ENCODE results near the gene SLC22A5.

SLC22A5 gene

DNA sequence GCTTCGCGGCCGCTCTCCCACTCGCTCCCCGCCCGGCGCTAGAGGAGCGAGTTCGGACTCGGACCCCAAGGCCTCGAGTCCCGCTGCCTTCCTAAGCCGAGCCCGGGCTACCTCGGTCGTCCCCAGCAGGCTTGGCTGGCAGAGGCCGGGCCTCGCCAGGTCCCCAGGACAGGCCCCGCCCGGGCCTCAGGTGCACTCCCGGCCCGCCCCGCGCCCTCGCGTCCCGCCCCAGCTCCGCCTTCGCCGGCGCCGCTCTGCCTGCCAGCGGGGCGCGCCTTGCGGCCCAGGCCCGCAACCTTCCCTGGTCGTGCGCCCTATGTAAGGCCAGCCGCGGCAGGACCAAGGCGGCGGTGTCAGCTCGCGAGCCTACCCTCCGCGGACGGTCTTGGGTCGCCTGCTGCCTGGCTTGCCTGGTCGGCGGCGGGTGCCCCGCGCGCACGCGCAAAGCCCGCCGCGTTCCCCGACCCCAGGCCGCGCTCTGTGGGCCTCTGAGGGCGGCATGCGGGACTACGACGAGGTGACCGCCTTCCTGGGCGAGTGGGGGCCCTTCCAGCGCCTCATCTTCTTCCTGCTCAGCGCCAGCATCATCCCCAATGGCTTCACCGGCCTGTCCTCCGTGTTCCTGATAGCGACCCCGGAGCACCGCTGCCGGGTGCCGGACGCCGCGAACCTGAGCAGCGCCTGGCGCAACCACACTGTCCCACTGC is at the start of gene SLC22A5:
SLC22A5 (plus strand) TSS at position 237 of the 707 bp plus-strand sequence; CDS start at position 500, 263 bp downstream.
- no peak for TF ChIP-seq JUND (IDR thresholded peaks at IDR 0.05; ENCODE audit: low read depth)
- in situ Hi-C loops (cut with HindIII; ENCODE audit: low pct_unique_long_range_greater_than_20kb, low sequenced_read_pairs), result no loop called here
- peak; percentile 68 to 85 for DNase-seq (ENCODE audit: low read depth in 1 of 2, low spot score in 1 of 2)

DNA sequence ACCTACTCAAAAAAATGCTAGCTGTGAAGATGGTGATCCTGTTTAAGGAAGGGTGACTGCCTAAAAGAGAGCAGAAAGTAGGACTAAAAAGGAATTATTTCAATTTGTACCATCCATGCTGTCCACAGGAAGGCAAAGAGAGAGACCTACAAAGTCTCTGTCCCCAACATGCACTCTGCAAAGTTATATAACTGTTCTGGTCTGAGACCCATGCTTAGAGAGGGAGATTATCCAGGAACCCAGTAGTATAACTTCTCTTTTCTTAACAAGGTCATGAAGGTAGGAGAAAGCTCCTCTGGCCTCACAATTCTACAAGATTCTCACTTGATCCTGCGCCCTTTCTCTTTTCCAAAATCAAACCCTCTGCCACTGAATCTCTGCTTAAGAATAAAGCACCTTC is 49.5 kb upstream of the SLC22A5 start:
- no peak for DNase-seq (ENCODE audit: low read depth in 1 of 2, low spot score in 1 of 2)
- TF ChIP-seq JUND (IDR thresholded peaks at IDR 0.05; ENCODE audit: low read depth), result no peak
- in situ Hi-C loops (cut with HindIII; ENCODE audit: low pct_unique_long_range_greater_than_20kb, low sequenced_read_pairs), result no loop called here

DNA sequence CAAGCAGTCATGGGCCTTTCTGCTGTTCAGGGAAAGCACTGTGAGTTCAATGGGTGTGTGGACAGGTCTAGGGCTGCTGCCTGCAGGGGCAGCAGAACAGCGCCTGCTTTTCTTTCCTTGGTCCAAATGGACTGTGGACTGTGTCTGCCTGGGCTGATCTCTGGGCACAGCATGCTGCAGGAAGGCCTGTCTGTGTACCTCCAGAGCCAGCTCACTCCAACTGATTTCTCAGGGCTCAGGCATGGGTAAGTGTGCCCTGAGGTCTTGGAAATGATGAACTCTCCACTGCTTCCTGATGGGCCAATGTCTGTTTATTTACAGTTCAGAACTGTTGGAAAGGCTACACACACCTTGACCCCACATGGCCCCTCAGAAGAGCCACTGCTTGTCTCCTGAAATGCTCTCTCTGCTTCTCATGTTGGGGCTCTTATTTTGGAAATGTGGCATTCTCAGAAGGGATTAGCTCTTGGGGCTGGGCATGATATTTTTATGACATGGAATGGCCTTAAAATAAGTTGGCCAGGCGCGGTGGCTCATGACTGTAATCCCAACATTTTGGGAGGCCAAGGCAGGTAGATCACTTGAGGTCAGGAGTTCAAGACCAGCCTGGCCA is 48.3 kb upstream of the SLC22A5 start:
- in situ Hi-C loops (cut with HindIII; ENCODE audit: low pct_unique_long_range_greater_than_20kb, low sequenced_read_pairs), result no loop called here
- TF ChIP-seq JUND (IDR thresholded peaks at IDR 0.05; ENCODE audit: low read depth), result no peak
- no peak for DNase-seq (ENCODE audit: low read depth in 1 of 2, low spot score in 1 of 2)

DNA sequence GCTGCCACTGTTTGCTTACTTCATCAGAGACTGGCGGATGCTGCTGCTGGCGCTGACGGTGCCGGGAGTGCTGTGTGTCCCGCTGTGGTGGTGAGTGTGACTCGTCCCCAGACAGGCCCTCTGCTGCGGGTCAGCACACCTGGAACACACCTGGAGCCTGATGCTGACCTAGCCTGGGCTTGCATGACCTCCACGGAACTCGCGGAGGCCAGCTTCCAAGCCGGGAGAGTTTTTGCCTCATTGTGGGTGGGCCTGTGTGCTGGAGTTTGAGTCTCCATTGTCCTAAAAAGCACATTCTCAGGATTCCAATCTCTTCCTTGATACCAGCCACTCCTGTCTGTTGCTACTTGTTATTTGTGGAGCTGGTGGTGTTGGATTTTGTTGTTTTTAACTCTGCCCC is 47.2 kb upstream of the SLC22A5 start:
- TF ChIP-seq JUND (IDR thresholded peaks at IDR 0.05; ENCODE audit: low read depth), result no peak
- DNase-seq (ENCODE audit: low read depth in 1 of 2, low spot score in 1 of 2), result no peak
- in situ Hi-C loops (cut with HindIII; ENCODE audit: low pct_unique_long_range_greater_than_20kb, low sequenced_read_pairs), result no loop called here

DNA sequence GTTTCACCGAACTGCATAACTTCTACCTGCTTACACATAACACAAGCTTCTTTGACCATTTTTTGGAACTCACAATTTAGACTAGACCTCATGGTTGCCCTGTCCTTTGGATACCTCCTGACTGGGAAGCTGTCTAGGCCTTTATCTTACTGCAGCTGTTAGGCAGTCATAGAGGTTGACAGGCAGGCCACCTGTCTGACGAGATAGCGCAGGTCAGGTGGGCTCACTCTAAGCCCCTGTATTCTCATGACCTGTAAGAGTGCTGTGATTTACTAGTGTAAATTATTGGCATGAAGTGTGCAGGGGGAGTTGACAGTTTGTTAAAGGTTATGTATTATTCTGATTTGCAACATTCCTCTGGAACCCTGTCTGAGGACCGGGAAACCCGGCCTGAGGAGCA is 46.3 kb upstream of the SLC22A5 start:
- in situ Hi-C loops (cut with HindIII; ENCODE audit: low pct_unique_long_range_greater_than_20kb, low sequenced_read_pairs), result no loop called here
- TF ChIP-seq JUND (IDR thresholded peaks at IDR 0.05; ENCODE audit: low read depth), result no peak
- DNase-seq (ENCODE audit: low read depth in 1 of 2, low spot score in 1 of 2), result no peak

DNA sequence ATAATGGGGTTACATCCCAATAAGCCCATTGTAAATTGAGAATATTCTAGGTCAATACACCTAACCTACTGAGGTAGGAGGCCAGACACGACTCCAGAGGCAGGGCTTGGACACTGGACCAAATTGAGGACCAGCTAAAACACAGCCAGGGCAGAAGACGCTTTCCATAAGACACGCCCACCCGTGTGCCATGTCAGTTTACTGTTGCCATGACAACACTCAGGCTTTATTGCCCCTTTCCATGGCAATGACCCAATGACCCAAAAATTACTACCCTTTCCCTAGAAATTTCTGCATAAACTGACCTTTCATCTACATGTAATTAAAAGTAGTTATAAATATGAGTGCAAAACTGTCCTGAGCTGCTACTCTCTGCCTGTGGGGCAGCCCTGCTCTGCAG is 43.8 kb upstream of the SLC22A5 start:
- no peak for TF ChIP-seq JUND (IDR thresholded peaks at IDR 0.05; ENCODE audit: low read depth)
- DNase-seq (ENCODE audit: low read depth in 1 of 2, low spot score in 1 of 2), result no peak
- in situ Hi-C loops (cut with HindIII; ENCODE audit: low pct_unique_long_range_greater_than_20kb, low sequenced_read_pairs), result no loop called here

DNA sequence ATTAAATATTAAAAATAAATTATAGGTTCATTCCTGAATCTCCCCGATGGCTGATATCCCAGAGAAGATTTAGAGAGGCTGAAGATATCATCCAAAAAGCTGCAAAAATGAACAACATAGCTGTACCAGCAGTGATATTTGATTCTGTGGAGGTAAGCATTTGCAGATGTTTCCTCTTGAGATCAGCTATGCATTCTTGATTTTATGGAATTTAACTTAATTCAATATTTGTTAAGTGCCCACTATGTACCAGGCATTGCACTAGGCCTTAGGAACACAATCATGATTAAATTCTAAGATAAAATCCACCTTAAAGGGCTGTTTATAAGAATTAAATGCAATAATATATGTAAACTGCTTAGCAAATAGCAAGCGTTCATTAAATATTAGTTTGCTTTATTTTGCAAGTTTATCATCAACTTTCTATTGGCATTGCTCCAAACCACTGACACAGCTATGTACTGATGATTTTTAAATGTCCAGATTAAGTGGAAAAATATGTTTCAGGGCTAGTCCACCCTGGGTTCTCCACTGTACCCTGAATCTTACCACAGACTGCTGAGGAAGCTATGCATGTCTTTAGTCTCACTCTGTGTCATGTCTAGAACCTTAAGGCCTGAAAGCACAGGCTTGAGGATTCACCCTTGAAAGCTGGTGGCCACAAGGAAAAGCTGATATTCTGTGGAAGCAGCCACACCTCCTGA is 42.1 kb upstream of the SLC22A5 start:
- TF ChIP-seq JUND (IDR thresholded peaks at IDR 0.05; ENCODE audit: low read depth), result no peak
- in situ Hi-C loops (cut with HindIII; ENCODE audit: low pct_unique_long_range_greater_than_20kb, low sequenced_read_pairs), result no loop called here
- no peak for DNase-seq (ENCODE audit: low read depth in 1 of 2, low spot score in 1 of 2)

DNA sequence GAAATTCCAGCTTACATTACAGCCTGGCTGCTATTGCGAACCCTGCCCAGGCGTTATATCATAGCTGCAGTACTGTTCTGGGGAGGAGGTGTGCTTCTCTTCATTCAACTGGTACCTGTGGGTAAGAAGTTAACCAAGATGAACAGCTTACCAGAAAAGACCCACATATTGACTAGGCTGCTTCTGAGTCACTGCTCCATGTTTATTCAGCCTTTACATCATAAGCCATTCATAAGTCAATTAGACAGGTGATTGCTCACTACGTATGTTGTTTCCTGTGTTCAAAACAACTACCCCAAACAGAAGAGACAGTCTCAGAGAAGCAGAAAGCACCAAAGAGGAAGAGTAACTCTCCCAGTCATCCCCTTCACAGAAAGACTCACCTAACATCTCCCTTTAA is 34.7 kb upstream of the SLC22A5 start:
- DNase-seq (ENCODE audit: low read depth in 1 of 2, low spot score in 1 of 2), result no peak
- no peak for TF ChIP-seq JUND (IDR thresholded peaks at IDR 0.05; ENCODE audit: low read depth)
- in situ Hi-C loops (cut with HindIII; ENCODE audit: low pct_unique_long_range_greater_than_20kb, low sequenced_read_pairs), result no loop called here

DNA sequence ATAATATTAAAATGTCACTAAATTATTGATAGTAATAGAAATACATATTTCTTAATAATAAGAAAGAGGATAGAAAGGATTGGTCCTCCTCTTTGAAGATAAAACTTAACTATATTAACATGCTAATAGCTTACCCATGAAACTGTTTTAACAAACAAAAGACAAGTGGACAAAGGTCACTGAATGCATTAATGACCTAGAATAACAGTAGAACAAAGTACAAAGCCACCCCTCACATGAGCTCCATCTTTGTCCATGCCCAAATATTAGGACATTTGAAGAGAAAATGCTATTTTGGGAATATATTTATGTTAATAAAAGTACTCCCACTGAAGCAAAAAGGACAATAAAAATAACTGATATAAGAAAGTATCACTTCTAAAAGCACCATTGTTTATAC is 34.1 kb upstream of the SLC22A5 start:
- DNase-seq (ENCODE audit: low read depth in 1 of 2, low spot score in 1 of 2), result no peak
- TF ChIP-seq JUND (IDR thresholded peaks at IDR 0.05; ENCODE audit: low read depth), result no peak
- in situ Hi-C loops (cut with HindIII; ENCODE audit: low pct_unique_long_range_greater_than_20kb, low sequenced_read_pairs), result no loop called here

DNA sequence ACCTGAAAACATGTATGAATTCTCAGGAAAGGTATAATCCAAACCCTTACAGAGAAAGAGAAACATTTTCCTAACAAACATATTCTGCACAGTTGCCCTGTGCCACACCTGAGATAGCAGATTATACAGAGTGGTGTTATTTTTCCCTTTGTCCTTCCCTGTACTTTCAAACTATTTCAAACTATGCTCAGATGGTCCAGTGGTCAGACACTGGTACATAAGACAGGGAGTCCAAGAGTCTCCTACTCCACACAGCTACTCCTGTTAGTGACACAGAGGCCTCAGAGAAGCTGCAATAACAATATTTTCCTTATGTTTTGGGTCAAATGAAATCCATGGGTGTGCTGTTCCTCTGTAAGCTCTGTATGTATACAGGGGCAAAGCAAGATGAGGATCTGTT is 30.0 kb upstream of the SLC22A5 start:
- TF ChIP-seq JUND (IDR thresholded peaks at IDR 0.05; ENCODE audit: low read depth), result no peak
- in situ Hi-C loops (cut with HindIII; ENCODE audit: low pct_unique_long_range_greater_than_20kb, low sequenced_read_pairs), result no loop called here
- DNase-seq (ENCODE audit: low read depth in 1 of 2, low spot score in 1 of 2), result no peak

DNA sequence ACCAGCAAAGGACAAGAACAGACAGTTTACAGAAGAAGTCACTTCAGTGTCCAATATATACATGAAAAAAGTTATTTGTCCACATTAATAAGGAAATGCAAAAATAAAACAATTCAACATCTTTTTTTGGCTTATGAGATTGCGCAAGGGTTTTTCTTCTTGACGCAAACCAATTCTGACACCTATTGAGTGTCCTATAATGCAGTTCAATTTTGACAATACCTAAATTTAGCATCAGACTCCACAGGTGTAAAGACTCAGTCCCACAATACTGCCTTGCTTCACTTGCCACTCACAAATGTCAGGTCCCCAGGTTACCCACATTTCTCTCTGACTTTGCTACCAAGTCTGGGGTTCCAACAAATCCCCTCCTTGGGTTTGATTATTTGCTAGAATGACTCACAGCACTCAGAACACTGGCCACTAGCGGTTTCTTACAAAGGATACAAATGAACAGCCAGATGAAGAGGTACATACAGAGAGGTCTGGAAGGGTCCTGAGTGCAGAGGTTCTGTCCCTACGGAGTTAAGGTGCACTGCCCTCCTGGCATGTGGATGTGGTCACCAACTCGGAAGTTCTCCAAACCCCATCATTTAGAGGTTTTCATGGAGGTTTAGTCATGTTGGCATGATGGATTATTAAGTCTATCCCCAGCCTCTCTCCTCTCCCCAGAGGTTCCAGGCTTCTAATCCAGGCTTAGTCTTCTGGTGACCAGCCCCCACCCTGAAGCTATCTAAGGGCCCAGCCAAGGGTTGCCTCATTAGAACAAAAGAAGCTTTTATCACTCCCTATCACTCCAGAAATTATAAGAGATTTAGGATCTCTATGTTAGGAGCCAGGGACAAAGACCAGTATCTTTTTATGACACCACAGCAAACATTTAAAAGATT is 27.0 kb upstream of the SLC22A5 start:
- DNase-seq (ENCODE audit: low read depth in 1 of 2, low spot score in 1 of 2), result no peak
- TF ChIP-seq JUND (IDR thresholded peaks at IDR 0.05; ENCODE audit: low read depth), result no peak
- in situ Hi-C loops (cut with HindIII; ENCODE audit: low pct_unique_long_range_greater_than_20kb, low sequenced_read_pairs), result no loop called here

DNA sequence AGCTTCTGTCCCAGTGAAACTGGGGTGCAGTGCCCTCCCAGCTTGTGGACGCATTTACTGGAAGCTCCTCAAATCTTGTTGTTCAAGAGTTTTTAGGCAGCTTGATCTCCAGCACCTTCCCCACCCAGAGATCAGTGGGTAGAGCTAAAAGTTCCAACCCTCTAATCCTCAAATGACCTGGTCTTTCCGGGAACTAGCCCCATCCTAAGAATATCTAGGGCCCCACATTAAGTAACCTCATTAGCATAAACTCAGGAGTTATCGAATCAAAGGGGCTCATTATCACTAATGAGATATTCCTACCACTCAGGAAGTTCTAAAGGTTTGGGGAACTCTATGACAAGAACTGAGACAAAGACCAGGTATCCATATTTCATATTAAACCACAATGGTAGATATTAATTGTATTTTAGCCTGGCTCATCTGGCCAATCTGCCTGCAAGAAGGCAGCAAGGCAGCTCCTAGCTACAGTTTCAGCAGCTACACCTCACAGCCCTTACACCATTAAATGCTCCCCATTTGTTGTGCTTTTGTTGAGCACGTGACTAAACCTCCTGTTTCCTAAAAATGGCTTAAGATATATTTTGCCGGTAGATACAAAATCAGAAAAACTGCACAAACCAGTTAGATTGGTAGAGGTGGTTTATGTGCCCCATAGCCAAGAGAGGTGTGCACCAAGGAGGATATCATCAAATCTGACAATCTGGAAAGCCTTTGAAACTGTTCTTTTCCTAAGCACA is 24.6 kb upstream of the SLC22A5 start:
- TF ChIP-seq JUND (IDR thresholded peaks at IDR 0.05; ENCODE audit: low read depth), result no peak
- in situ Hi-C loops (cut with HindIII; ENCODE audit: low pct_unique_long_range_greater_than_20kb, low sequenced_read_pairs), result no loop called here
- DNase-seq (ENCODE audit: low read depth in 1 of 2, low spot score in 1 of 2), result no peak
